NCI-H2196 (cell line): ENCODE measurements around the gene DOHH.
A peak's percentile ranks its signal among the peaks of the same experiment; 100 is the strongest.

ENCODE experiments used
- DNase-seq: peaks from one replicate; lab custom pipeline; 2025; ENCODE audit not compliant: unreplicated experiment; lab: John Stamatoyannopoulos, UW

Gene DOHH

DNA sequence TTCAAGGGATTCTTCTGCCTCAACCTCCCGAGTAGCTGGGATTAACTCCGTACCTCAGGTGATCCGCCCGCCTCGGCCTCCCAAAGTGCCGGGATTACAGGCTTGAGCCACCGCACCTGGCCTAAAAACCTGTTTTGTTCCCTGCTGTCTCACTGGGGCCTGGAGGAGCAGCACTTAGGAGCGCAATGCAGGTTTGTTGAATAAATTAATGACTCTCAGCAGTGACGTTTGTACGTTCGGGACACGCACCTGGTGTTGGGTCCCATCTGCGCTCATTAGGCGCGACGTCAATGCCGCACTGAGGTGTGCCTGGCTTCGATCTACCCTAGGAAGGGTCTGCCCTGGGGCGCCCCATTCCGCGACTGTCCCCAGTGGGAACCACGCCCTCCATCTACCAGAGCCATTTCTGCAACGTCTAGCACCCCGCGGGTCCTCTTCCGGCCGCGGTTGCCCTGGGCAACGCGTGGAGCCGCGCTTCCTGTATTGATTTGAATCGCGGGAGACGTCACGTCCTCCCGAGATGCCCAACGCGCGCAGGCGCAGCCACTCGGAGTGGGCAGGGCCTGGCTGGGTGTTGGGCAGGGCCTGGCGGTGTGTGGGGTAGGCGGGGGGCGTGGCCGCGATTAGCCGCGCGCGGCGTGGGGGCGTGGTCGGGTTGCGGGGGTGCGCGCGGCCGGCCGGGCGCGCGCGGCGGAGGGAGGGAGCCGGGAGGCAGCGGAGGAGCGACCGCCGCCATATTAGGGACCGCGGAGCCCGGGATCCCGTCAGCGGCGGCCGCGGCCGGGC, 5.3 kb upstream of the DOHH start, which contains the start of gene FZR1:
TSS of gene FZR1 (plus strand) at position 714 of the 786 bp plus-strand sequence. CDS start 16,679 bp downstream, outside the sequence.
- DNase-seq, result peak; percentile 99

- no peak for DNase-seq
Observed at GRCh38 chr19:3504735-3505134, 4.3 kb upstream of the DOHH start.

DNA sequence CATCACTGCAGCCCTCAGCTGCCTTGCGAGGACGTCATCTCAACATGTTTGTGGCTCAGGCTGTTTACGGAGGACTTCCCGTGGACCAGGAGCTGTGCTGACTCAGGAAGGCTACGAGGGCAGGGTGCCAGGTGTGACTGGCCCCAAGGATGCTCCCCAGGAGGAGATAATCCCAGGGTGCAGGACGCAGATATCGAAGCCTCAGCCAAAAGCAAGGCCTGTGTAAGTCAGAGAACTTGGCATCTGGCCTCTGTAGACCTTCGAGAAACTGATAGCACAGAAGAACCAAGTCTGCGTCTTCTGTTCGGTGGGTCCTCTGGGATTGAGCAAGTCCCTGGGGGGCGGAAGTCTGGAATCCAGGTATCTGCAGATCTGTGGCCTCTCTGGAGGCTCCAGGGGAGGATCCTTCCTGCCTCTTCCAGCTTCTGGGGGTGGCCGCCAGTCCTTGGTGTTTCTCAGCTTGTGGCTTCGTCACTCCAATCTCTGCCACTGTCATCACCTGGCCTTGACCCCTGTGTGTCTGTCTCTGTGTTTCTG, 2.6 kb upstream of the DOHH start:
- no peak for DNase-seq

DNA sequence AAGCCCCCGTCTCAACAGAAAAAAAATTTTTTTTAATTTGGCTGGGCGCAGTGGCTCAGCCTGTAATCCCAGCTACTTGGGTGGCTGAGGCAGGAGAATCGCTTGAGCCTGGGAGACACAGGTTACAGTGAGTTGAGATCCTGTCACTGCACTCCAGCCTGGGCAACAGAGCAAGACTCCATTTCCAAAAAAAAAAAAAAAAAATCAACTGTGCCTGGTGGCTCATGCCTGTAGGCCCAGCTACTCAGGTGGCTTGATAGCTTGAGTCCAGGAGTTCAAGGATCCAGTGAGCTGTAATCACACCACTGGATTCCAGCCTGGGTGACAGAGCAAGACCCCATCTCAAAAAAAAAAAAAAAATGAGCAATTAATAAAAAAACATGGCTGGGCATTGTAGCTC, 1.3 kb upstream of the DOHH start:
- no peak for DNase-seq

DNA sequence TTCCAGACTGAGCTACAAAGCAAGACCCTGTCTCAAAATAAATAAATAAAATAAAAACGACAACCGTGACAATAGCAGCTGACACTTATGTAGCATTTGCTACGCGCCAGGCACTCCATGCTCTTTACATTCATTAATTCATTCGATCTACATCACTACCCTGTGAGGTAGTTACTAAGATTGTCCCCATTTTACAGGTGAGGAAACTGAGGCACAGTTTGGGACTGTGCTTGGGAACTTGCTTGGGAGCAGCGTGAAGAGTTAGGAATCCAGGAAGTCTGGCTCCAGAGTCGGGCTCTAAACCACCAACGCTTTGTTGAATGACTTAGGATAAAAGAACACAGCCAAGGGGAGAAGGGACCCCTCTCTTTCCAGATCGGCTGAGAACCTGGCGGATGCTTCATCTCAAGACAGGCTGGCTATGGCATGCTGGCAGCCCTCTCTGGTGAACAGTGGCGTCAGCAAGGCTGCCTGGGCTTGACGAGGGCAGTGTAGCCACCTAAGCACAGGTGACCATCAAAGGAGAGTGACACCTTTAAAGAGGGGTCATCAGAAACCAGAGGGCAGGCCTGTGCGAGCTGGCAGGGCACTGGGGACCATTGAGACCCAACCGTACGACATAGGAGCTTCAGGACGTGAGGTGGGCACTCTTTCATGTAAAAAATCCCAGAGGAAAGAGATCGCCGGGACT, 591 bp downstream of the DOHH start:
- DNase-seq, result no peak

GRCh38 chr19:3497757-3498520, 2.5 kb downstream of the DOHH start:
- no peak for DNase-seq

- DNase-seq, result no peak
Observed at GRCh38 chr19:3496392-3497273, 3.8 kb downstream of the DOHH start.

DNA sequence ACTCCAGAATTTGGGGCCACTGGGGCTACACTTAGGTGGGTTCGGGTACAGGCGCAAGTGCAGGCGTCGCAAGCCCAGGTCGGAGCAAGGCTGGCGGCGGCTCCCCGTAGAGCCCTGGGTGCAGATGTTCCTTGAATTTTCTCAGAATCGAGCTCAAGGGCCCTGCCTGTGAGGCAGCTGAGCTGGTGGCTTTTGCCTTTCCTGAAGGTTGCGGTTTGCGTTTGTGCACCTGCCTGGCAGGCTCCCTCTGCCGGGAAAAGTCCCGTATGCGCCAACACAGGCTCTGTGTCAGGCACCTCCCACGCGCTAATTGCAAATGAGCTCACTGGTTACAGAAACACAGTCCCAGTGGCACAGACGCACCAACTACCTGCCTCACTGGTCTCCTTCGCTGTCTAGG, 5.9 kb downstream of the DOHH start:
- peak; percentile 70 for DNase-seq

DNA sequence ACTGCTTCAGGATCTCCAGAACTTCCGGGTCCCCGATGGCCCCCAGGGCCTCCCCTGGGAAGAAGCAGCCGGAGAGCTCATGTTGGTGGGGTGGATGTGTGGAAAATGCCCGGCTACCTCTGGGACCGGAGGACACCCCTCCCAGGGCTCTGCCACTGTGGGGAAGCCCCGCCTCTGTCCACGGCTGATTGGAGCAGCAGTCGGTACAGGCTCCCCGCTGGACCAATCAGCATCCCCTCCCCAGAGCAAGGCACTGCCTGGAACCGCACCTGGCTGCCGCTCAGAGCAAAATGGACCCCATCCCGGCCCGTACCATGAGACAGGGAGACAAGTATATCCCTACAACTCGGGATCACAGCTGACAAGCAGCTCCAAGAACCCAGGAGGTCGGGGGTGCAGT, 6.4 kb downstream of the DOHH start:
- DNase-seq, result peak; percentile 63

- no peak for DNase-seq
Observed at GRCh38 chr19:3493651-3494050, 6.8 kb downstream of the DOHH start.

DNA sequence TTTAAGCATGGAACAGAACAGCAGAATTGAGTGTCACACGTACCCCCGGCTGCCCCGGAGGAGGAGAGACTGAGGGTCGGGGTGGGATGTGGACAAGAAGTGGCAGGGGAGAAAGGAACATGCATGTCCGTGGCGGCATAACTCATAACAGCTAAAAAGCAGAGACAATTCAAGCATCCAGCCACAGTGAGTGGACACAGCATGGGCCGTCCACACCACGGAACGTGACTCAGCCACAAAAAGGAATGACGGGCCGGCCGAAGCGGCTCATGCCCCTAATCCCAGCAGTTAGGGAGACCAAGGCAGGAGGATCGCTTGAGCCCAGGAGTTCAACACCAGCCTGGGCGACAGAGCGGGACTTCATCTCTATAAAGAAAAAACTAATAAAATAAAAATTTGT, 7.6 kb downstream of the DOHH start:
- no peak for DNase-seq

DNA sequence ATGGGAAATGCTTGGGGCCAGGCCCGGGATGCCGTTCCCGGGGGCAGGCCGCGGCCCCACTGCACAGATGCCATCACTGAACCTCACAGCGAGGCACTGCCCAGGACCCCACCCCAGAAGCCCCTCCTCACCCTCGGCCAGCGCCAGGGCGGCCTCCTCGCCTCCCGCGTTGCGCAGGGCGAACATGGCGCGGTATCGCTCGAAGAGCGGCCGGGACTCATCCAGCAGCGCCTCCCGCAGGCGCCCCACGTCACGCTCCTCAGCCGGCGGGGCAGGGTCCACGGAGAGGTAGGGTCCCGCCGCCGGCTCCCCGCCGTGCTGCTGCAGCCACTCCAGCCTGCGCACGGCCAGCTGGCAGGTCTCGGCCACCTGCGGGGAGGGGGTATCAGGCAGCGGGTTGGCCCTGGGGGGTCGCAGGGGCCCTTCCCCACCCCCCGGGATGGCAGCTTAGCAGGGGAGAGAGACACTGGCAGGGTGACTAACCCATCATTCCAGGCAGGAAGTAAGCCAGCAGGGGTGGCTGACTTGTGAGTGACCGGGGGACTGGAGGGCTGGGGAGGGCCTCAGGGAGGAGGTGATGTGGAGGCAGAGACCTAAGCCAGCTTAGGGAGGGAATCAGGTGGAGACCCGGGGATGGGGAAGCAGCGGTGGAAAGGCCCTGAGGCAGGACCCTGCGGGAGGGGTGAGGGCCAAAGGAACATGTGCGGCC, 8.2 kb downstream of the DOHH start:
- DNase-seq, result no peak

DNA sequence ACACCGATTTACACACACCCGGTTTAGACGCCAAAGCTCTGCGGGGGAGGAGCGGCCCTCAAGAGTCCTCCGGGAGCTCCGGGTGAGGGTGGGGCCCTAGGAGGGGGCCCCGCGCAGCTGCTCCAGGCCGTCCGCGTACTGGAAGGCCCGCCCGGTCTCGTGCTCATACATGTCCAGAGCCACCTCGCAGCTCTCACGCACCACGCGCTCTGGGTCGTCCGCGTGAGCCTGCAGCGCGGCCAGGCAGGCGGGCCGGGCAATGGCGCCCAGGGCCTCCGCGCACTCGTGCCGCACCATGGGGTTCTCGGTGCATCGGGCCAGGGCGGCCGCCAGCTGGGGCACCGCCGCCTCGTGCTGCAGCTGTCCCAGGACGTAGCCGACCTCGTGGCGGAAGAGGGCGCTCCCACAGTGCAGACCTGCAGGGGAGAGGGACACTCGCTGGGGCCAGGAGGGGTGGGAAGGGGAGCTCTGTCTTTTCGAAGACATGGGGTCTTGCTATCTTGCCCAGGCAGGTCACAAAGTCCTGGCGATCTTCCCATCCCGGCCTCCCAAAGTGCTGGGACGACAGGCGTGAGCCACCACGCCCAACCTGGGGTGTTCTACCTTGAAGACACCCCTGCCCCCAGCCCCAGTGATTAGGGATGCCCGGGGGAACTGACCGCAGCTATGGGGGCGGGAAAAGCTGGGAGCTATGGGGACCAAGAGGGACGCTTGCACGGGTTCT, 8.9 kb downstream of the DOHH start:
- DNase-seq, result no peak

- no peak for DNase-seq
Observed at GRCh38 chr19:3483226-3483628, 17.2 kb downstream of the DOHH start, which contains the start of gene SMIM44. TSS of gene SMIM44 (minus strand) at chr19:3483441. CDS start at chr19:3483403, 38 bp downstream.

DNA sequence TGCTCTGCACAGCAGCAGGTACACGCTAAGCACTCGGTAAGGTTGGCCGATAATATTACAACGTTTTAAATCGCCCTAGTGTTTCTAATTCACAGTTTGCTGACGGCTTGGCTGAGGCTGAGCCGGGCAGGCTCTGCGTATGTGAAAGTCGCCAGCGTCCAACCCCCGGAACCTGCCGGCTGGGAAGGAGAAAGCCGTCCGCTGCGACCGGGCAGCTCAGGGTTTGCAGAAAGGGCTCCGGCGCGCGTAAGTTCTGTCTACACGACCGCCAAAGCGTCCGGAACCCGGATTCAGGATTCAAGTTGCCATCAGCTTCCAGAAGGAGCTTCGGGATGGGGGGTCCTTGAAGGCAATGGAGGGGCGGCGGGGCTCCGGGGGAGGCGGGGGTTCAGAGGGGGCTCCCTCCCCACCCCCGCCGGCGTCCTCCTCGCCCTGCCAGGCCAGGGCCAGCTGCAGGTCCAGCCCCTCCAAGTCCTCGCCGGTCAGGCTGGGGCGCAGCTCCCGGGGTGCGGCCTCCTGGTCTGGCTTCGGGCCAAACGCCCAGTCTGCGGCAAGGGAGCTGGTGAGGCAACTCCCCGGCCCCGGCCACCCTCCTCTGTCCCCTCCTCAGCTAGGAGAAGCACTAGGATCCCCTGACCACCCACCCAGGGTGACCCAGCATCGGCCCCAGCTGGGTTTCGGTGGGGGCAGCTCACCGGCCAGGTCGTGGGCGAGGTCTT, 17.8 kb downstream of the DOHH start:
- no peak for DNase-seq

GRCh38 chr19:3481241-3482090, 19.0 kb downstream of the DOHH start:
- DNase-seq, result no peak

GRCh38 chr19:3480383-3481091, 19.9 kb downstream of the DOHH start, which contains the start of gene SMIM24:
TSS of gene SMIM24 (minus strand) at chr19:3480525. CDS start at chr19:3480463, 62 bp downstream.
- DNase-seq, result no peak
